ENCODE measurements around the gene KIF5A. TPM values are rescaled to one million over a fixed set of nuclear protein-coding genes. Genes with fewer than 3 reads are reported as not detected.

KIF5A gene
- total RNA-seq, 6 experiments from 2014 or later: 0.02 TPM; not detected in 5

- peak overlapping the region in 2 of 3 donors; percentile 12 to 45 for H3K4me3 ChIP-seq
- H3K9me3 ChIP-seq: no peaks in the 10 kb centered on the region
- no peak for TF ChIP-seq POLR2A (IDR thresholded peaks at IDR 0.05)
- TF ChIP-seq CTCF (IDR thresholded peaks at IDR 0.05): no peak
- DNase-seq (no peak), ATAC-seq (no peak)
- H3K4me1 ChIP-seq: peaks cover 0 to 12% (median 0%) of the 10 kb centered on the region in 4 donors
- intact Hi-C loops (cut with DNase I): no loop called here
- H3K27ac ChIP-seq: peak overlapping the region in 1 of 3 donors; percentile 53
- peaks cover 0 to 8% of the 10 kb centered on the region in 2 donors for H3K27me3 ChIP-seq
- no peaks in the 10 kb centered on the region for H3K36me3 ChIP-seq
- WGBS (ENCODE audit: insufficient coverage, low coverage, low lambda C conversion rate, missing lambda C conversion rate): 17% methylated on average over 21 of the region's 34 CpGs
Observed at GRCh38 chr12:57609781-57610553, 60.1 kb downstream of the KIF5A start.

- no peaks in the 10 kb centered on the region for H3K9me3 ChIP-seq
- H3K27ac ChIP-seq: peak overlapping the region in 2 of 3 donors; percentile 29 to 53
- WGBS (ENCODE audit: insufficient coverage, low coverage, low lambda C conversion rate, missing lambda C conversion rate): 5% methylated on average over 26 of the region's 29 CpGs
- no peaks in the 10 kb centered on the region for H3K36me3 ChIP-seq
- no peak for DNase-seq
- ATAC-seq: peak in 2 of 4 donors; percentile 9 to 18
- H3K27me3 ChIP-seq: peaks cover 0 to 8% of the 10 kb centered on the region in 2 donors
- H3K4me1 ChIP-seq: peaks cover 0 to 12% (median 0%) of the 10 kb centered on the region in 4 donors
- peak overlapping the region; percentile 40 to 45 (median 44) for H3K4me3 ChIP-seq
- intact Hi-C loops (cut with DNase I): no loop called here
- TF ChIP-seq POLR2A (IDR thresholded peaks at IDR 0.05) (no peak), CTCF (IDR thresholded peaks at IDR 0.05) (no peak)
Observed at GRCh38 chr12:57610554-57611107, 60.8 kb downstream of the KIF5A start.

- H3K27ac ChIP-seq: peak within 1 kb of the TSS in 2 of 3 donors; percentile 29 to 53
- WGBS (ENCODE audit: insufficient coverage, low coverage, low lambda C conversion rate, missing lambda C conversion rate): 3% methylated on average over 21 of the region's 55 CpGs
- peaks cover 0 to 12% (median 0%) of the 10 kb centered on the region in 4 donors for H3K4me1 ChIP-seq
- peak within 1 kb of the TSS; percentile 40 to 45 (median 44) for H3K4me3 ChIP-seq
- H3K9me3 ChIP-seq: no peaks in the 10 kb centered on the region
- intact Hi-C loops (cut with DNase I): no loop called here
- DNase-seq: peak in 1 of 3 donors; percentile 48
- no peak for TF ChIP-seq CTCF (IDR thresholded peaks at IDR 0.05)
- TF ChIP-seq POLR2A (IDR thresholded peaks at IDR 0.05): no peak
- ATAC-seq: peak; percentile 54 to 75 (median 64)
- H3K36me3 ChIP-seq: no peaks in the 10 kb centered on the region
- H3K27me3 ChIP-seq: peaks cover 0 to 8% of the 10 kb centered on the region in 2 donors
Observed at GRCh38 chr12:57611108-57611826, 61.4 kb downstream of the KIF5A start, which contains the start of gene ARHGEF25. Gene ARHGEF25 (plus strand): TSS chr12:57611435. CDS start chr12:57611895, 460 bp downstream.

GRCh38 chr12:57611827-57612710 lies 62.2 kb downstream of the KIF5A start:
- no peaks in the 10 kb centered on the region for H3K36me3 ChIP-seq
- 10% methylated on average over 5 of the region's 23 CpGs for WGBS (ENCODE audit: insufficient coverage, low coverage, low lambda C conversion rate, missing lambda C conversion rate)
- intact Hi-C loops (cut with DNase I): no loop called here
- no peak overlapping the region for H3K27ac ChIP-seq
- DNase-seq (no peak), ATAC-seq (no peak)
- no peaks in the 10 kb centered on the region for H3K9me3 ChIP-seq
- no peak for TF ChIP-seq CTCF (IDR thresholded peaks at IDR 0.05)
- no peak for TF ChIP-seq POLR2A (IDR thresholded peaks at IDR 0.05)
- peak overlapping the region; percentile 40 to 45 (median 44) for H3K4me3 ChIP-seq
- H3K27me3 ChIP-seq: peaks cover 0 to 8% of the 10 kb centered on the region in 2 donors
- peaks cover 0 to 12% (median 0%) of the 10 kb centered on the region in 4 donors for H3K4me1 ChIP-seq

All from right lobe of liver (tissue), 6 donors.